WERI-Rb-1 (cell line): ENCODE data around the gene SMC4.

Experiments used
- DNase-seq: peaks from one replicate; pipeline ENCODE4 v3.0.0-alpha.2; 2020
- H3K27ac ChIP-seq: fragments of 250-450 bp; sonication (Bioruptor Pico); 2 replicates; pipeline ENCODE4 v1.5.1; 2020; ENCODE audit warnings: mild to moderate bottlenecking, moderate library complexity
- H3K27me3 ChIP-seq: fragments of 250-450 bp; sonication (Bioruptor Pico); 2 replicates; pipeline ENCODE4 v1.5.1; 2021; ENCODE audit warnings: mild to moderate bottlenecking, low read depth, moderate library complexity; ENCODE audit not compliant: insufficient read depth, severe bottlenecking
- H3K36me3 ChIP-seq: fragments of 250-450 bp; sonication (Bioruptor Pico); 2 replicates; pipeline ENCODE4 v1.5.1; 2020; ENCODE audit warnings: mild to moderate bottlenecking, moderate library complexity
- H3K4me3 ChIP-seq: 2 replicates; pipeline ENCODE4 v1.5.1; 2011; ENCODE audit warnings: low read depth, mild to moderate bottlenecking, control low read depth, low read length
- H3K9me3 ChIP-seq: fragments of 250-450 bp; sonication (Bioruptor Pico); 2 replicates; pipeline ENCODE4 v1.5.1; 2021; ENCODE audit warnings: mild to moderate bottlenecking, moderate library complexity; ENCODE audit not compliant: severe bottlenecking
- CTCF ChIP-seq: IDR thresholded peaks from 2 replicates; pipeline ENCODE4 v1.5.1; 2011; ENCODE audit warnings: low read depth, mild to moderate bottlenecking, control low read depth, inconsistent platforms, low read length

SMC4 gene

GRCh38 chr3:160427832-160428424, 28.5 kb downstream of the SMC4 start:
- H3K9me3 ChIP-seq, result no peaks in the 10 kb centered on the region
- no peak for TF ChIP-seq CTCF
- no peak overlapping the region for H3K27ac ChIP-seq
- H3K27me3 ChIP-seq, result no peaks in the 10 kb centered on the region
- H3K4me3 ChIP-seq, result no peak overlapping the region
- DNase-seq, result no peak
- peaks cover 96% of the 10 kb centered on the region for H3K36me3 ChIP-seq

- H3K27ac ChIP-seq, result no peak overlapping the region
- DNase-seq, result no peak
- H3K36me3 ChIP-seq, result peaks cover 62% of the 10 kb centered on the region
- no peaks in the 10 kb centered on the region for H3K27me3 ChIP-seq
- H3K9me3 ChIP-seq, result no peaks in the 10 kb centered on the region
- H3K4me3 ChIP-seq, result no peak overlapping the region
- TF ChIP-seq CTCF, result no peak
Measured at GRCh38 chr3:160434071-160434470, 34.6 kb downstream of the SMC4 start.

GRCh38 chr3:160435095-160435494, 35.6 kb downstream of the SMC4 start:
- Histone ChIP-seq H3K9me3 (no peaks in the 10 kb centered on the region), H3K36me3 (peaks cover 52% of the 10 kb centered on the region), H3K4me3 (no peak overlapping the region), H3K27ac (no peak overlapping the region), H3K27me3 (no peaks in the 10 kb centered on the region)
- DNase-seq, result no peak
- TF ChIP-seq CTCF, result no peak

- H3K36me3 ChIP-seq, result peaks cover 46% of the 10 kb centered on the region
Measured at GRCh38 chr3:160435747-160436146, 36.3 kb downstream of the SMC4 start.

GRCh38 chr3:160437083-160437455, 37.6 kb downstream of the SMC4 start:
- Histone ChIP-seq H3K27ac (no peak overlapping the region), H3K4me3 (no peak overlapping the region), H3K9me3 (no peaks in the 10 kb centered on the region), H3K27me3 (no peaks in the 10 kb centered on the region), H3K36me3 (peaks cover 32% of the 10 kb centered on the region)
- no peak for DNase-seq
- TF ChIP-seq CTCF, result no peak

More at GRCh38 chr3:160435747-160436146, 36.3 kb downstream of the SMC4 start:
- Histone ChIP-seq H3K9me3 (no peaks in the 10 kb centered on the region), H3K27me3 (no peaks in the 10 kb centered on the region), H3K27ac (no peak overlapping the region), H3K4me3 (no peak overlapping the region)
- no peak for DNase-seq
- no peak for TF ChIP-seq CTCF

GRCh38 chr3:160440687-160441086, 41.2 kb downstream of the SMC4 start:
- H3K36me3 ChIP-seq, result no peaks in the 10 kb centered on the region; the same call in 1 of the 2 replicates
- DNase-seq, result no peak
- H3K27me3 ChIP-seq, result no peaks in the 10 kb centered on the region
- no peak for TF ChIP-seq CTCF
- H3K9me3 ChIP-seq, result no peaks in the 10 kb centered on the region
- no peak overlapping the region for H3K4me3 ChIP-seq
- H3K27ac ChIP-seq, result no peak overlapping the region
